ENCODE data around the gene NDUFV3. TPM values are rescaled to one million over a fixed set of nuclear protein-coding genes. Genes with fewer than 3 reads are reported as not detected.

Gene NDUFV3
- total and polyA plus RNA-seq, 4 donors: 17.7 to 45.1 (median 28.2) TPM

DNA sequence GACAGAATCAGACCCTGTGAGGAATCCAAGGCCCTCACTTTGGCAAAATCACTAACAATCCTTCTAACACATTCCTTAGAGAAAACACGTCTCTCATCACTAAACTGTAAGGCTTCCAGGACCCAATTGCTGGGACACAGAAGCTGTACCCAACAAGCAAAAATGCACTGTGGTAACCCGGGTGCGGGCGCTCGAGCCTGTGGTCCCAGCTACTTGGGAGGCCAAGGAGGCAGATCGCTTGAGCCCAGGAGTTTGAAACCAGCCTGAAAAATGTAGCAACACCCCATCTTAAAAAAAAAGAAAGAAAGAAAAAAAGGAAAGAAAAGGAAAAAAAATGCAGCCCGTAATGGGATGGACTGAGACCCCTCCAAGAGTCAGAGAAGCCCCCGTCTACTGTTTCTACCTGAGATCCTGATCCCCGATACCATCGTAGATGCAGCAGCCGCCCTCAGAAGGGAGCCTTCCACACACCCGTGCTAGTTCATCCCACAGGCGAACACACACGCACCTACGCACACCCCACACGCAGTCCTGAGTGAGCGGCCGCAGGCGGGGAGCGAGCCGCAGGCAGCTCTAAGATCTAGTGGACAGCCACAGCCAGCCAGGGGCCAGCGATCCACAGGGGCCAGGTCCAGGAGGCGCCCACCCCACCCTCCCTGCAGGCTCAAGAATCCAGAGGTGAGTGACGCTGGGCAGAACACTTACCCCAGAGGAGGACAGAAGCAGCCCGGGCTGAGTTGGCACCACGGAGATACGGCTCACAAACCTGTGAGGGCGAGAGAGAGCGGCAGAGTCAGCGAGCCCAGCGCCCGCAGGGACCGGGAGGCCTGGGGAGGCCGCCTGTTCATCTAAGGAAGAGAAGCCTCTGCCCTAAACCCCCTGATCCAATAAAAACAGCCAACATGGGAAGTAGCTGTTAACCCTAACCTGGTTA lies 33.9 kb upstream of the NDUFV3 start:
- DNase-seq: no peak
- H3K4me3 ChIP-seq: no peak overlapping the region
- peaks cover 0 to 7% (median 0%) of the 10 kb centered on the region in 5 donors for H3K4me1 ChIP-seq (ENCODE audit: control insufficient read depth in 5 of 5, insufficient read depth in 5 of 5, low read length in 5 of 5)
- TF ChIP-seq, protein P1, sequence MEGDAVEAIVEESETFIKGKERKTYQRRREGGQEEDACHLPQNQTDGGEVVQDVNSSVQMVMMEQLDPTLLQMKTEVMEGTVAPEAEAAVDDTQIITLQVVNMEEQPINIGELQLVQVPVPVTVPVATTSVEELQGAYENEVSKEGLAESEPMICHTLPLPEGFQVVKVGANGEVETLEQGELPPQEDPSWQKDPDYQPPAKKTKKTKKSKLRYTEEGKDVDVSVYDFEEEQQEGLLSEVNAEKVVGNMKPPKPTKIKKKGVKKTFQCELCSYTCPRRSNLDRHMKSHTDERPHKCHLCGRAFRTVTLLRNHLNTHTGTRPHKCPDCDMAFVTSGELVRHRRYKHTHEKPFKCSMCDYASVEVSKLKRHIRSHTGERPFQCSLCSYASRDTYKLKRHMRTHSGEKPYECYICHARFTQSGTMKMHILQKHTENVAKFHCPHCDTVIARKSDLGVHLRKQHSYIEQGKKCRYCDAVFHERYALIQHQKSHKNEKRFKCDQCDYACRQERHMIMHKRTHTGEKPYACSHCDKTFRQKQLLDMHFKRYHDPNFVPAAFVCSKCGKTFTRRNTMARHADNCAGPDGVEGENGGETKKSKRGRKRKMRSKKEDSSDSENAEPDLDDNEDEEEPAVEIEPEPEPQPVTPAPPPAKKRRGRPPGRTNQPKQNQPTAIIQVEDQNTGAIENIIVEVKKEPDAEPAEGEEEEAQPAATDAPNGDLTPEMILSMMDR (IDR thresholded peaks at IDR 0.05; ENCODE audit: control extremely low read depth, extremely low read depth): no peak
- no peaks in the 10 kb centered on the region for H3K9me3 ChIP-seq (ENCODE audit: control insufficient read depth in 4 of 4, insufficient read depth in 3 of 4, low read length in 3 of 4)
- no peak overlapping the region for H3K9ac ChIP-seq (ENCODE audit: insufficient read depth in 1 of 2, low read length in 2 of 2)
- no peak for ATAC-seq (ENCODE audit: insufficient read depth, low FRiP score)
- peaks cover 11 to 72% (median 21%) of the 10 kb centered on the region in 4 donors for H3K36me3 ChIP-seq (ENCODE audit: control insufficient read depth in 4 of 4, insufficient read depth in 4 of 4, low read length in 4 of 4)
- no peaks in the 10 kb centered on the region for H3K27me3 ChIP-seq (ENCODE audit: control insufficient read depth in 3 of 3, insufficient read depth in 3 of 3, low read length in 2 of 3)
- H3K27ac ChIP-seq (ENCODE audit: low read depth in 1 of 2, low read length in 1 of 2): no peak overlapping the region
- WGBS, 2 donors: 95 to 97% methylated on average over 33 to 34 of the region's 34 CpGs

- ATAC-seq (ENCODE audit: insufficient read depth, low FRiP score) (no peak), DNase-seq (no peak)
- Histone ChIP-seq H3K27me3 (ENCODE audit: control insufficient read depth in 3 of 3, insufficient read depth in 3 of 3, low read length in 2 of 3) (no peaks in the 10 kb centered on the region), H3K9me3 (ENCODE audit: control insufficient read depth in 4 of 4, insufficient read depth in 3 of 4, low read length in 3 of 4) (no peaks in the 10 kb centered on the region), H3K36me3 (ENCODE audit: control insufficient read depth in 4 of 4, insufficient read depth in 4 of 4, low read length in 4 of 4) (peaks cover 11 to 71% (median 17%) of the 10 kb centered on the region in 4 donors), H3K4me1 (ENCODE audit: control insufficient read depth in 5 of 5, insufficient read depth in 5 of 5, low read length in 5 of 5) (peaks cover 0 to 7% (median 0%) of the 10 kb centered on the region in 5 donors), H3K9ac (ENCODE audit: insufficient read depth in 1 of 2, low read length in 2 of 2) (no peak overlapping the region), H3K4me3 (no peak overlapping the region), H3K27ac (ENCODE audit: low read depth in 1 of 2, low read length in 1 of 2) (no peak overlapping the region)
- TF ChIP-seq, protein P1 (IDR thresholded peaks at IDR 0.05; ENCODE audit: control extremely low read depth, extremely low read depth): no peak
- 96 to 97% methylated on average over 4 to 6 of the region's 6 CpGs for WGBS, 2 donors
Measured at GRCh38 chr21:42859891-42860230, 33.2 kb upstream of the NDUFV3 start.

DNA sequence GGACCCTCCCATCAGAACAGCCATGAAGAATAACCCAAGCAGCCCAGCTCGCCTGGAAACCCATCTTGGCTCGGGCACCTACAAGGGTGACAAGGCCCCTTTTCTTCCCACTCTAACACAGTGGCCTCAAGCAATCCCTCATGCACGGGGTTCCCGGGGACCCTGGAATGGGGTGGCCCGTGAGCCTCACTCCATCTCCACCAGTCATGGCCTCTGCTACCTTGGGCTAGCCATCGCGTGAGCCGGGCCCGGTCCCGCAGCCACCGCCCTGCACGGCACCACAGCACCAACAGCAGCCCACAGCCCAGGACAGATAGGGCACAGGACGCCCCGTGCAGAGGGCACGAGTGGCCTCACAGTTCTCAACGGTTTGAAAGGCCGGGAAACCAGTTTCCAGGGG lies 32.8 kb upstream of the NDUFV3 start:
- TF ChIP-seq, protein P1 (IDR thresholded peaks at IDR 0.05; ENCODE audit: control extremely low read depth, extremely low read depth): no peak
- Histone ChIP-seq H3K9ac (ENCODE audit: insufficient read depth in 1 of 2, low read length in 2 of 2) (no peak overlapping the region), H3K36me3 (ENCODE audit: control insufficient read depth in 4 of 4, insufficient read depth in 4 of 4, low read length in 4 of 4) (peaks cover 9 to 69% (median 16%) of the 10 kb centered on the region in 4 donors), H3K4me3 (no peak overlapping the region), H3K27ac (ENCODE audit: low read depth in 1 of 2, low read length in 1 of 2) (no peak overlapping the region), H3K4me1 (ENCODE audit: control insufficient read depth in 5 of 5, insufficient read depth in 5 of 5, low read length in 5 of 5) (peaks cover 0 to 7% (median 0%) of the 10 kb centered on the region in 5 donors), H3K27me3 (ENCODE audit: control insufficient read depth in 3 of 3, insufficient read depth in 3 of 3, low read length in 2 of 3) (no peaks in the 10 kb centered on the region), H3K9me3 (ENCODE audit: control insufficient read depth in 4 of 4, insufficient read depth in 3 of 4, low read length in 3 of 4) (no peaks in the 10 kb centered on the region)
- WGBS, 2 donors: 93 to 94% methylated on average over 17 of the region's 17 CpGs
- DNase-seq: no peak
- no peak for ATAC-seq (ENCODE audit: insufficient read depth, low FRiP score)
